Mesothelial cell of epicardium (in vitro differentiated cells): ENCODE data around the gene SORCS3. TPM values are rescaled to one million over a fixed set of nuclear protein-coding genes. Genes with fewer than 3 reads are reported as not detected.

Experiments
- DNase-seq, 2 experiments: peaks; one replicate each; pipeline ENCODE4 v3.0.0; 2021; ENCODE audit warnings: low spot score in 2 of 2; ENCODE audit not compliant: unreplicated experiment in 2 of 2
- H3K27ac Mint-ChIP-seq: 2 replicates; pipeline ENCODE4 v1.8.0; 2021; ENCODE audit warnings: mixed read lengths
- H3K27me3 Mint-ChIP-seq: 2 replicates; pipeline ENCODE4 v1.8.0; 2021; ENCODE audit warnings: low read depth, mixed read lengths
- H3K36me3 Mint-ChIP-seq: 2 replicates; pipeline ENCODE4 v1.8.0; 2021; ENCODE audit warnings: mixed read lengths
- H3K4me1 Mint-ChIP-seq: 2 replicates; pipeline ENCODE4 v1.8.0; 2021; ENCODE audit warnings: mixed read lengths
- H3K4me3 Mint-ChIP-seq: 2 replicates; pipeline ENCODE4 v1.8.0; 2021; ENCODE audit warnings: mild to moderate bottlenecking, moderate library complexity, mixed read lengths
- H3K9me3 Mint-ChIP-seq: 2 replicates; pipeline ENCODE4 v1.8.0; 2021; ENCODE audit warnings: mixed read lengths
- total RNA-seq: library from RNA; stranded (reverse); gene quantifications from 3 replicates; pipeline ENCODE4 v1.2.1, GENCODE V29; 2021
- TF ChIP-seq, protein P1 (sequence below): fragments of 200-600 bp; sonication (generic); IDR thresholded peaks from one replicate; pipeline ENCODE4 v1.5.0; 2021; ENCODE audit warnings: antibody characterized with exemption; ENCODE audit not compliant: unreplicated experiment

SORCS3 gene
- total RNA-seq, 1 donor from 2014 or later: 0.04 TPM

DNA sequence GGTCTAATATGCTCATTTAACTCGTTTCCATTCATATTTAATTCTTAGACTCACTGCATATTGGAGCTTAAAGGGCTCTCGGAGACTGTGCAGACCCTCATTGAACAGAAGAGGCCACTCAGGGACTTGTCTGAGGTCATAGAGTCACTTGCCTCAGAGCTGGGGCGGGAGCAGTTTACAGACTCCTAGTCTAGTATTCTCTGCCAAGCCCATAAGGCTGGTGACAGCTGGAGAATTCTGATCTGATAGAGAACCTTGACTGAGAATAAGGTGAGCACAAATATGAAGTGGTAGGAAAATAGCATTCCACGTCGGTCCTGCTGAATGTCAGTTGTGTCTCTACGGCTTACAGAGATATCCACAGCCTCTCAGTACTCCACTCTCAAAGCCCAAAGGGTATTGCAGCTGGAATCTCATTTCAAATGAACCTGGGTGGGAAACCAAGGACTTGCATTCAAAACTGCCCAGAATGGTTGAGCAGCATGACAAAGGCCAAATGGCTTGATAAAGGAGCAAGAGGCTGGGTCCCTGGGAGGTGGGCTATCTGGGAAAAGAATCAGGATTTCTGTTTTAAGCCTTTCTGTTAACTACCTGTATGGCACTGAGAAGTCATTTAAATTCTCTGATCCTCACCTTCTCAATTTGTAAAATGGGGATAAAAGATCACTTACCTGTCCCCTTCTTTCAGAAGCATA is 283.2 kb downstream of the SORCS3 start:
- Mint-ChIP-seq H3K9me3 (no peaks in the 10 kb centered on the region), H3K27me3 (peaks cover 68% of the 10 kb centered on the region), H3K4me3 (no peak overlapping the region), H3K27ac (no peak overlapping the region), H3K36me3 (no peaks in the 10 kb centered on the region), H3K4me1 (no peaks in the 10 kb centered on the region)
- DNase-seq: no peak
- TF ChIP-seq, protein P1, sequence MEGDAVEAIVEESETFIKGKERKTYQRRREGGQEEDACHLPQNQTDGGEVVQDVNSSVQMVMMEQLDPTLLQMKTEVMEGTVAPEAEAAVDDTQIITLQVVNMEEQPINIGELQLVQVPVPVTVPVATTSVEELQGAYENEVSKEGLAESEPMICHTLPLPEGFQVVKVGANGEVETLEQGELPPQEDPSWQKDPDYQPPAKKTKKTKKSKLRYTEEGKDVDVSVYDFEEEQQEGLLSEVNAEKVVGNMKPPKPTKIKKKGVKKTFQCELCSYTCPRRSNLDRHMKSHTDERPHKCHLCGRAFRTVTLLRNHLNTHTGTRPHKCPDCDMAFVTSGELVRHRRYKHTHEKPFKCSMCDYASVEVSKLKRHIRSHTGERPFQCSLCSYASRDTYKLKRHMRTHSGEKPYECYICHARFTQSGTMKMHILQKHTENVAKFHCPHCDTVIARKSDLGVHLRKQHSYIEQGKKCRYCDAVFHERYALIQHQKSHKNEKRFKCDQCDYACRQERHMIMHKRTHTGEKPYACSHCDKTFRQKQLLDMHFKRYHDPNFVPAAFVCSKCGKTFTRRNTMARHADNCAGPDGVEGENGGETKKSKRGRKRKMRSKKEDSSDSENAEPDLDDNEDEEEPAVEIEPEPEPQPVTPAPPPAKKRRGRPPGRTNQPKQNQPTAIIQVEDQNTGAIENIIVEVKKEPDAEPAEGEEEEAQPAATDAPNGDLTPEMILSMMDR: no peak

GRCh38 chr10:104925232-104925851 is 284.3 kb downstream of the SORCS3 start:
- Mint-ChIP-seq H3K36me3 (no peaks in the 10 kb centered on the region), H3K27ac (no peak overlapping the region), H3K27me3 (peaks cover 72% of the 10 kb centered on the region), H3K4me1 (peaks cover 4% of the 10 kb centered on the region), H3K9me3 (no peaks in the 10 kb centered on the region), H3K4me3 (no peak overlapping the region)
- TF ChIP-seq, protein P1: peak; percentile 75
- DNase-seq: peak in 1 of 2 experiments; percentile 41

- no peak overlapping the region for H3K4me3 Mint-ChIP-seq
- H3K36me3 Mint-ChIP-seq: no peaks in the 10 kb centered on the region
- H3K27me3 Mint-ChIP-seq: peaks cover 53% of the 10 kb centered on the region
- TF ChIP-seq, protein P1: no peak
- H3K27ac Mint-ChIP-seq: no peak overlapping the region
- no peaks in the 10 kb centered on the region for H3K9me3 Mint-ChIP-seq
- no peak for DNase-seq
- peaks cover 4% of the 10 kb centered on the region for H3K4me1 Mint-ChIP-seq
These were observed 287.6 kb downstream of the SORCS3 start for GRCh38 chr10:104928734-104929133.

GRCh38 chr10:104931612-104932134 is 290.6 kb downstream of the SORCS3 start:
- H3K4me1 Mint-ChIP-seq: peaks cover 4% of the 10 kb centered on the region
- no peak overlapping the region for H3K4me3 Mint-ChIP-seq
- no peaks in the 10 kb centered on the region for H3K36me3 Mint-ChIP-seq
- no peaks in the 10 kb centered on the region for H3K9me3 Mint-ChIP-seq
- peaks cover 43% of the 10 kb centered on the region for H3K27me3 Mint-ChIP-seq
- DNase-seq: no peak
- TF ChIP-seq, protein P1: no peak
- H3K27ac Mint-ChIP-seq: no peak overlapping the region

DNA sequence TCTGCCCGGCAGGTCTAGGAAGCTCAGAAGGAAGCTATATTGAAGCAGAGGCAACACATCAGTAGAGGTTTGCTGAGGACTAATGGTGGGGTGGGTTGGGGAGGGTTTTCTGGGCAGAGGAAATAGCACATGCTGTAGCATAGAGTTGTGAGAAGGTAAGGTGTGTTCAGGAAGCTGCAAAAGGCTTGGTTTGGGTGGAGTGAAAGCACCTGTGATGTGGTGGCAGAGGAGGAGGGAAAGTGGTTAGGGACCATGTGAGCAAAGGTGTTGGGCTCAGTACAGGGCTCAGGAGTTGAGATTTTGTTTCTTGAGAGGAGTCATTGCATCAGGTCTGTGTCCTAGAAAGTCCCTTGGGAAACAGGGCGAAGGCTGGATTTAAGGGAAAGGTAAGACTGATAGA is 294.6 kb downstream of the SORCS3 start:
- H3K4me1 Mint-ChIP-seq: no peaks in the 10 kb centered on the region
- peaks cover 35% of the 10 kb centered on the region for H3K27me3 Mint-ChIP-seq
- DNase-seq: no peak
- H3K9me3 Mint-ChIP-seq: no peaks in the 10 kb centered on the region
- H3K4me3 Mint-ChIP-seq: no peak overlapping the region
- H3K36me3 Mint-ChIP-seq: no peaks in the 10 kb centered on the region
- H3K27ac Mint-ChIP-seq: no peak overlapping the region
- TF ChIP-seq, protein P1: no peak
